HL-60 (cell line): ENCODE results near the gene MMP3.

Experiments
- DNase-seq, 2 experiments: peaks; one replicate each; pipeline ENCODE4 v3.0.0-alpha.2; 2010 to 2020; ENCODE audit warnings: low read depth in 1 of 2, low spot score in 1 of 2
- H3K27ac ChIP-seq: fragments of 250-450 bp; sonication (Bioruptor Pico); replicated peaks from 2 replicates; pipeline ENCODE4 v1.5.1; 2020; ENCODE audit warnings: mild to moderate bottlenecking, moderate library complexity
- H3K27me3 ChIP-seq: fragments of 250-450 bp; sonication (Bioruptor Pico); 2 replicates; pipeline ENCODE4 v1.5.1; 2021; ENCODE audit warnings: mild to moderate bottlenecking, moderate library complexity; ENCODE audit not compliant: insufficient read depth, poor library complexity, severe bottlenecking
- H3K4me3 ChIP-seq: replicated peaks from 2 replicates; pipeline ENCODE4 v1.5.1; 2011; ENCODE audit warnings: mild to moderate bottlenecking, control low read depth, low read length; ENCODE audit not compliant: insufficient read depth
- CTCF ChIP-seq: IDR thresholded peaks from one replicate; pipeline ENCODE4 v1.5.1; 2011; ENCODE audit warnings: low read length, control low read depth, inconsistent platforms; ENCODE audit not compliant: insufficient read depth
- GABPA ChIP-seq: IDR thresholded peaks from 2 replicates; pipeline ENCODE4 v1.6.1; 2012; ENCODE audit warnings: low read depth
- POLR2AphosphoS5 ChIP-seq: IDR thresholded peaks from 2 replicates; pipeline ENCODE4 v1.6.1; 2012; ENCODE audit warnings: low read depth
- REST ChIP-seq: IDR thresholded peaks from 2 replicates; pipeline ENCODE4 v1.6.1; 2012; ENCODE audit warnings: low read depth; ENCODE audit not compliant: insufficient replicate concordance
- SPI1 ChIP-seq: IDR thresholded peaks from 2 replicates; pipeline ENCODE4 v1.6.1; 2012; ENCODE audit warnings: low read depth, mild to moderate bottlenecking, borderline replicate concordance

MMP3 gene

GRCh38 chr11:102849311-102849710 is 5.9 kb upstream of the MMP3 start:
- TF ChIP-seq REST (no peak), POLR2AphosphoS5 (no peak), GABPA (no peak), CTCF (no peak), SPI1 (no peak)
- DNase-seq, result no peak
- H3K4me3 ChIP-seq, result no peak overlapping the region
- H3K27ac ChIP-seq, result no peak overlapping the region
- H3K27me3 ChIP-seq, result peaks cover 5% of the 10 kb centered on the region

GRCh38 chr11:102846292-102846691 is 2.9 kb upstream of the MMP3 start:
- DNase-seq, result no peak
- TF ChIP-seq CTCF (no peak), SPI1 (no peak), GABPA (no peak), REST (no peak), POLR2AphosphoS5 (no peak)
- no peak overlapping the region for H3K27ac ChIP-seq
- no peak overlapping the region for H3K4me3 ChIP-seq
- peaks cover 3% of the 10 kb centered on the region for H3K27me3 ChIP-seq

- H3K27ac ChIP-seq, result no peak overlapping the region
- no peak overlapping the region for H3K4me3 ChIP-seq
- DNase-seq, result no peak
- peaks cover 3% of the 10 kb centered on the region for H3K27me3 ChIP-seq
- no peak for TF ChIP-seq CTCF
- no peak for TF ChIP-seq GABPA
- TF ChIP-seq POLR2AphosphoS5, result no peak
- no peak for TF ChIP-seq SPI1
Observed at GRCh38 chr11:102842930-102843329, 479 bp downstream of the MMP3 start.

GRCh38 chr11:102840018-102840417 is 3.4 kb downstream of the MMP3 start:
- TF ChIP-seq POLR2AphosphoS5, result no peak
- no peak for TF ChIP-seq GABPA
- no peak for TF ChIP-seq REST
- no peak for TF ChIP-seq SPI1
- no peak for TF ChIP-seq CTCF
- no peak overlapping the region for H3K4me3 ChIP-seq
- H3K27me3 ChIP-seq, result no peaks in the 10 kb centered on the region
- H3K27ac ChIP-seq, result no peak overlapping the region
- no peak for DNase-seq
